Left lobe of liver (tissue), 2 donors: ENCODE data around the gene WSB2. TPM values are rescaled to one million over a fixed set of nuclear protein-coding genes. Genes with fewer than 3 reads are reported as not detected.

Source experiments
- ATAC-seq: fragments of 200-7000 bp; cut with Tn5 transposase; one replicate; pipeline ENCODE4 v1.9.1; 2020; ENCODE audit warnings: mild to moderate bottlenecking, moderate library complexity
- DNase-seq: peaks from one replicate; pipeline ENCODE4 v3.0.0-alpha.2; 2020; ENCODE audit warnings: low spot score
- total RNA-seq: library from RNA; stranded (reverse); gene quantifications from one replicate; pipeline ENCODE4 v1.2.1, GENCODE V29; 2021
- donor health status: DM: no; HTN: no; CAD: no; lungs with moderate emphysema.
- donor health status: DM: no; HTN: yes; CAD: no.

WSB2 gene
- total RNA-seq, 1 donor from 2014 or later = 51.4 TPM

GRCh38 chr12:118063576-118064391 is 2.8 kb upstream of the WSB2 start:
- ATAC-seq = no peak
- no peak for DNase-seq

DNA sequence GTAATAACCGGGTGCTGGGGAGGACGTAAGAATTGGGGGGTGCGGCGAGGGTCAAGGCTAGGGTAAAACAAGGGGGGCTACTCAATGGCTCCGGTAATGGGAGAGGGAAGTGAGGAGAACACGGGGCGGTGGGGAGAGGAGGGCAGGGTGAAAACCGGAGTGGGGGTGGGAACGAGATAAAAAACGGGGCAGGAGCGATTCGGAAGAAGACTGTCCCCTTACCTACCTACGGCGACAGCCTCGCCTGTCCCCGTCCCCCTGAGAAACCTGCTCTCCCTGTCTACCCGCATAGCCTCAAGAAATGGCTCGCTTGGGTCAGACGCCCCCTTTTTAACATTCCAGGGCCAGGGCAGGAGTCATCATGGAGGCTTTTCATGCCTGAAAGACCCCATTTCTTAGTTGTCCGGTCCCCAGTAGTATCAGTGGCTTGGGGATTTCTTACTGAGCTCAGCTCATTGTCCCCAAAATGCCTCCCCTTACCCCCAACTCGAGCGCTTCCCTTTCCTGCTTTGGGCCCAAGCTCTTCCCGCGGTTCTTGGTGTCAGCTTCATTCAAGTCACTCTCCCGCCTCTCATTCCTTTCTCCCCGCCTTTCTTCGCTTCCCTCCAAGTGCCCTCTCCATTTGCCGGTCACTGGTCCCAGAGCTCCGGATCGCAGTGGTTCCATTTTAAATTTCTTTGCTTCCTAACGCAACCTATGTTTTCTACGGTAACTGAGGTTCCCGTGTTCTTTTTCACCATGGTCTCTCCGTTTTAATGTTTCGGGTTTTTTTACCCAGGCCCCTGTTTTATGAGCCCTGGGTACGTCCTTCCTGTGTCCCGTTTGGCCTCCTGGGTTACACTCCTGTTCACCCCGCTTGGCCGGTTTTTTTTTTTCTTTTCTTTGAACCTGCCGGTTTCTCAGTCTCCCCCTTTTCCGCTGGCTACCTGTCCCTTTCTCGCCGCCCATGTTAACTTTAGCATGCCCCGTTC is 1.2 kb upstream of the WSB2 start:
- ATAC-seq (peak; percentile 36), DNase-seq (peak; percentile 49)

DNA sequence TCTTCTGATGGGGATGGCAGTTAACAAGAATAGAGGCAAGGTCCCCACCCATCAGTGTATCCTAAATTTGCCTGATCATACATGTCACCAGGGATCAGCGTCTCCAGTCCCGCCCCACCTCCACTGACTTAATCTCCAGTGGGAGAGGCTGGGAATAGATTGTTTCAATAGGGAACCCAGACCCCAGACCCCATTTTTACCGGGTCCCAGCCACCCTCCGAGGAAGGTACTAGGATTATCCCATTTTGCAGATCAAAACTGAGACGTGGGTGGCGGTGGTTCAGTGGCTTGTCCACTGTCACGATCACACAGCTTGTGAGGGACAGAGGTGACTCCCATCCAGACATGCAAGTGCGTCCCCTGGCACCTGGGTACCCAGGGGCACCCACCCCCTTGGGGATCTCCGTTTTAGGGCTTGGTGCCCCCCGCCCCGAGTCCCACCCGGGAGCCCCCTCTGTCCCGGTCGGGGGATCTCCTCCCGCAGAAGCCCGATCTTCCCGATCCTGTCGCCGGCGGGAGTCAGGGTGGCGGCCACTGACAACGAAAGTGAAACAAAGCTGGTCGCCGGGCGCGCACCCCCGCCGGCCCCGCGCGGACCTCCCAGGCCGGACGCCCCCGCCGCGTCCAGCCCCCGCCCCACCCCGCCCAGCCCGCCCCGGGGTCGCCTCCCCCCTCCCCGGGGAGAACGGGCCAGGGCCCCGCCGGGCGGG is 523 bp downstream of the WSB2 start:
- peak; percentile 69 for DNase-seq
- ATAC-seq = peak; percentile 53

DNA sequence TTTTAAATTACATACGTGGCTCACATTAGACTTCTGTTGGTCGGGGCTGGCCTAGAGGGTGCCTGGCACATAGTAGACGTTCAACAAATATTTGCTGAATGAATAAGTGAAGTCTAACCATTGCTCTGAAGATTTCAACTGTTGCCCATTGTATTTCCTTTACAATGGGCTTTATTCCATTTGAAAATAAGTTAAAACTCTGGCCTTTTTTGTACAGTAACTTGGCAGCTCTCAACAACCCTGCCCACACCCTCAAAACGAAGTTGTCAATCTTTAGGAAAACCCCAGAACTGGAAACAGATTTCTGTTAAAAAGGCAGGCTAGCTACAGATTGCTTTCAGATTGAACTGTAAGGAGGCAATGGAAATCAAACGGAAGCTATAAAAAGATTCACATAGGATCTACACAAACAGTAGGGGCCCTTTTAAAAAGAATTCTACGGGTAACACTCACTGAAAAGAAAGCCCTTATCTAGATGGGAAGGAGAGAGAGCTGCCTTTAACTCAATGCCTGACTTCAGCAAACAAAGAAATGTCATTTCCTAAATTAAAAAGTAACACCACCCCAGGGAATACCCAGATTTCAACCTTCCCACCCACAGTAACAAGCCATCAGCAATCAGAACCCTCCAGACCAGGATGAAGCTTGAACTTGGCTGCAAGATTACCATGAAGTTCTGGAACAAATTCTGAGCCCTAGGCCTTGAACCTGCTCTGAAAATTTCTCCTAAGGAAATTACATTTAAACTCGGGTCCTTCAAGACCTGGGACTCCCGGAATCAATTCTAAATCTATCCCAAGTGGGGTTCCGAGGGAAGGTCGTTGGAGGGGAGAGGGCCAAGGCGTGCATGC is 1.4 kb downstream of the WSB2 start:
- no peak for DNase-seq

GRCh38 chr12:118058881-118059280 is 2.1 kb downstream of the WSB2 start:
- DNase-seq (no peak), ATAC-seq (no peak)

More for the DNA sequence above, 1.4 kb downstream of the WSB2 start:
- no peak for ATAC-seq

DNA sequence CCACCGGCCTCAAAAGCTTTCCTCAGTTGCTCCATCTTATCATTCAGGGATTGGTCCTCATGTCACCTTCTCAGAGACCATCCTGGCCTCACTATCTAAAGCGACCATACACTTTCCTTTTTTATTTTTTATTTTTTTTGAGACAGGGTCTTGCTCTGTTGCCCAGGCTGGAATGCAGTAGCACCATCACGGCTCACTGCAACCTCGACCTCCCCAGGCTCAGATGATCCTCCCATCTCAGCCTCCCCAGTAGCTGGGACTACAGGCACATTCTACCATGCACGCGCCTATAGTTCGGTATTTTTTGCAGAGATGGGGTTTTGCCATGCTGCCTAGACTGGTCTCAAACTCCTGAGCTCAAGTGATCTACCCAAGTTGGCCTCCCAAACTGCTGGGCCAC is 2.8 kb downstream of the WSB2 start:
- ATAC-seq = no peak

DNA sequence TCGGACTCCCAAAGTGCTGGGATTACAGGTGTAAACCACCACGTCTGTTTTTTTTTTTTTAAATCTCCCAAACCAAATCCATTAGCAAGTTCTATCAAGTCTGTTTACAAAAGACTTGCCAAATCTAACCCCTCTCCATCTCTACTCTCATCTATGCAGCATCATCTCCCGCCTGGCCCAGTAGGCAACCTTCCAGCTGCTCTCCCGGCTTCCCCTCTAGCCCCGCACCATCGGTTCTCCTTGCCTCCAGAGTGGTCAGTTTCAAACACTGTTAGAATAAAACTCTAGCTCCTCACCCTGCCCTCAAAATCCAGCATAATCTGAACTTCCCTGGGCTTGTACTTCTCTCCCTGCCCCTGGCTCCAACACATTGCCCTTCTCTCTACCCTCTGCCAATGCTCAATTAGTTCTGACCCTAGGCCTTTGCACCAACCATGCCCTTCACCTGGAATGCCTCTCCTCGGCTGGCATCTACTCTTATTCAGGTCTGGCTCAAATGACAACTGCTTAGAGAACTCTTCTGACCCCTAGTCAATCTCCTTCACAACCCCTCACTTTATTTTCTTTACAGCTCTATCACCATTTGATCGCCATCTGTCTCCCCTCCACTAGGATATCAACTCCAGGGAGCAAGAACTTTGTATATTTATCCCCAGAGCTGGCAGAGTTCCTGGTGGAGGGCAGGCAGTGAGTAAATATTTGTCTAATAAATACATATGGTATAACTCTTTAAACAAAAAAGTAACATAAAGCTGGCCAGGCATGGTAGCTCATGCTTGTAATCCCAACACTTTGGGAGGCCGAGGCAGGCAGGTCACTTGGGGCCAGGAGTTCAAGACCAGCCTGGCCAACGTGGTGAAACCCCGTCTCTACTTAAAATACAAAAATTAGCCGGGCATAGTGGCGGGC is 4.9 kb downstream of the WSB2 start:
- ATAC-seq (peak; percentile 66), DNase-seq (peak; percentile 79)

More for the DNA sequence above, 2.8 kb downstream of the WSB2 start:
- no peak for DNase-seq

GRCh38 chr12:118055144-118055557 is 5.8 kb downstream of the WSB2 start:
- peak; percentile 53 for DNase-seq

DNA sequence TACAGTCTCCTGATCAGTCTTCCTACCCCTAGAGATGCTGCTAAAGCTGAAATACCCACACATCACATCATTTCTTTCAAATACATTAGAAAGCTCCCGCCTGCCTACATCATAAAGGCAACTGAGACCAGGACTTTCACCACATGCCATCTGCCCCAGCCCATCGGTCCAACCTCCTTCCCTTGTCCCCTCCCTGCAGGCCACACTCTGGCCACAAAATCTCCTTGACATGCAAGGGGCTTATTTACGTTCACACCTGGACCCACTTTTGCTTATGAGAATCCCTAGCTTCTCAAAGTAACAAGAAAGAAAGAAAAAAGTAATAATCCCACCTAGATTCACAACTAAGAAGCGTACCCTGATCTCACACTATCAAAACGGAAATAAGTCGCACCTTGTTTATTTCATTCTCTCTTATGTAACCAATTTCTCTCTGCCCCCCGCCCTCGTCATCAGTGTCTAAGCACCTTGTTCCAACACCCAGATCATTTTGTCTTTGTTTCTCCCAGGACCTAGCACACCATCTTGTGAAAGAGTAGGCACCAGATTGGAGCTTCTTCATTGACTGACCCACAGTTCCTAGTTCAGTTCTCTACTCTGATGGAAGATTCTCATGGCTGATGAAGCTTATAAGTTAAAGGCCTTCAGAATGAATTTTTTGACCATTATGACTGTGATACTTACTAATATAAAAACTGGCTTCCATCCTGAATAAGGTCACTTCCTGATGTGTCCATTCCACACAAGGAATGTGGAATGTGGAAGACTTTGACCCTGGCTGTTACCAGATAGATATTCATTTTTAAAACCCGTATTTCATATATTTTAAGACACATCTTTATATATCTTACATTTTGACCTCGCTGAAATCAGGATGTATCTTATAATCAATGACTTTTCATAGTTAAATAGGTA is 7.7 kb downstream of the WSB2 start:
- ATAC-seq (no peak), DNase-seq (no peak)

More at GRCh38 chr12:118055144-118055557, 5.8 kb downstream of the WSB2 start:
- peak; percentile 36 for ATAC-seq

DNA sequence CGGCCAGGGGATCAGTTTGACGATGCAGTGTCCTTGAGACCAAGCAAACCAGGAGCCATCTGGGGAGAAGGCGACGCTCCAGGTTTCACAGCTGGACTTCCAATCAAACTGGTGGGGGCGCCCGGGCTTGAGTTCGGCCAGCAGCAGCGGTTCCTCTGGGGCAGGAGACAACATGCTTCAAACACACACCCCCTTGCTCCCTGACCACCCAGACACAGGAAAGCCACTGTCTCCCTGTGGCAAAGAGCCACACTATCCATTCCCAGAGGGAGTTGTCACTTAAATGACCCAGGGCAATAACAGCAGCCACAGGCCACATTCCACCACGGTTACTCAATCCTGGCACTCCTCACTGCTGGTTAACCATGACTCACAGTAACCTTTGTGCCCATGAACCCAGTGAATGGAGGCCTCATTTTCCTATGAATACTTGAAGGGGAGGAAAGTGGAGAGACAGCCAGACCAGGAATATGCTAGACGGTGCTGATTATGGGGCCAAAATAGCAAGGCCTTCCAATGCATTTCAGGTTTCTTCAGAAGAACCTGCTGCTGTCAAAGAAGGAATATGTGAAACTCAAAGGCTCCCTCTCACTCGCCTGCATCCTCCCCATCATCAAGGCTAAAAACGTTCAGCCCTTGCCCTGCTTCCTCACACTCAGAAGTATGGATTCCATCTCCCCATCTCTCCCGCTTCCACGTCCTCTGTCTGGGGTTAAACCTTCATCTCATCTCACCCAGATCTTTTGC is 8.5 kb downstream of the WSB2 start:
- DNase-seq = peak; percentile 94
- peak; percentile 82 for ATAC-seq

- no peak for DNase-seq
- ATAC-seq = no peak
Measured at GRCh38 chr12:118050972-118051910, 9.7 kb downstream of the WSB2 start.

- ATAC-seq = no peak
- DNase-seq = no peak
Measured at GRCh38 chr12:118046430-118046829, 14.5 kb downstream of the WSB2 start.

DNA sequence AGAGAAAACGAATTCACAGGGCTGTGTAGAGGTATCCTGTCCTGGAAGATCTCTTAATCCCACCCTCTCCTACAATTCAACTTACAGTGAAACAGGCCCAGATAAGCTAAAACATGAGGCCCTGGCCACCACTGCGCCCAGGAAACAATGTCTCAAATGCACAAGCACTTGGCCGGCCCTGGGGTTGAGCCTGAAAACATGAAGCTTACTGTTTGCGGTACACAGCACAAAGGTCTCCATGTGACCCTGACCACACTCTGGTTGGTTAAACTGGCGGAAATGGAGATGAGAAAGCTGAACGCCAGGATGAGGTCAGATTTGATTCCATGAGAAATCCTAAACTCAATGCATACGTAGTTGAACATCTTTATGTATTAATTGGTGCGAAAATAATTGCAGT is 16.4 kb downstream of the WSB2 start:
- no peak for DNase-seq
- ATAC-seq = peak; percentile 76

GRCh38 chr12:118044075-118044474 is 16.9 kb downstream of the WSB2 start:
- ATAC-seq (no peak), DNase-seq (no peak)

GRCh38 chr12:118042091-118042490 is 18.9 kb downstream of the WSB2 start:
- ATAC-seq (no peak), DNase-seq (no peak)

DNA sequence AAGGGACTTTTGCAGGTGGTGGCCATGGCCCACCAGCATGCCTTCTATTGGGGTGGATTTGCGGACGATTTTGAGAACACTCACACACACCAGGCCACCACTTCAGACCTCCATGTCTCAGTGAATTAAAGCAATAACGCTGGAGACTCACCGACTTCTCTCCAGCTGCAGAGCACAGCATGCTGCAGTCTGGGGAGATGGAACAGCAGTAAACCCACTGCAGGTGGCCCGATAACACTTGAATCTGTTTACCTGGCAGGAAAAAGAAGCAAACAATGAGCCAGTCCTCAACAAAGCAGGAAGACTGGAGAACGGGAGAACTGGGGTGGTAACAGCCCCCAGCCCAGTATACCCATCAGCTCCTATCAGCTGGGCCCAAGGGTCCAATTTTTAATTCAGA is 22.8 kb downstream of the WSB2 start:
- ATAC-seq (peak; percentile 29), DNase-seq (no peak)
